G401.6 (cell line): ENCODE measurements around the gene CFAP57.

ENCODE experiments used
- FAIRE-seq: peaks from 2 replicates; lab custom pipeline; 2012; peaks lifted over from hg19 to GRCh38; lab: Jason Lieb, UNC

CFAP57 gene

DNA sequence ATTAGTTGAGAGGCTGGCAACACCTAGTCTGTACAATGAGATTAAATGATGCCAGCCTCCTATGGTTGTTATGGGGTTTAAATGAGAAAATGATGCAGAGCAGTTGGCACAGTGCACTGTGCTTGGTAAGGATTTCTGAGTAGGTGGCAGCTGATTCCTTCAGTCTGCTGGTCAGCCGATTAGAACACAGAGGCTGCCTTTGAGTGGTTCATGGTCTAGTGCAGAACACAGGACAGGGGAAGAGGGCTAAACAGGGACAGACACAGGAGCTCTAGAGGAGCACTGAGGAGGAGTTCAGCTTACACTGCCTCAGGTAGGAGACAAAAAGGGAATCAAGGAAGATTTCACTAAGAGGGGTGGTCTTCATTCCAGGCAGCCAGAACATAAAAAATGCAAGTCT is 130.1 kb downstream of the CFAP57 start:
- no peak for FAIRE-seq

DNA sequence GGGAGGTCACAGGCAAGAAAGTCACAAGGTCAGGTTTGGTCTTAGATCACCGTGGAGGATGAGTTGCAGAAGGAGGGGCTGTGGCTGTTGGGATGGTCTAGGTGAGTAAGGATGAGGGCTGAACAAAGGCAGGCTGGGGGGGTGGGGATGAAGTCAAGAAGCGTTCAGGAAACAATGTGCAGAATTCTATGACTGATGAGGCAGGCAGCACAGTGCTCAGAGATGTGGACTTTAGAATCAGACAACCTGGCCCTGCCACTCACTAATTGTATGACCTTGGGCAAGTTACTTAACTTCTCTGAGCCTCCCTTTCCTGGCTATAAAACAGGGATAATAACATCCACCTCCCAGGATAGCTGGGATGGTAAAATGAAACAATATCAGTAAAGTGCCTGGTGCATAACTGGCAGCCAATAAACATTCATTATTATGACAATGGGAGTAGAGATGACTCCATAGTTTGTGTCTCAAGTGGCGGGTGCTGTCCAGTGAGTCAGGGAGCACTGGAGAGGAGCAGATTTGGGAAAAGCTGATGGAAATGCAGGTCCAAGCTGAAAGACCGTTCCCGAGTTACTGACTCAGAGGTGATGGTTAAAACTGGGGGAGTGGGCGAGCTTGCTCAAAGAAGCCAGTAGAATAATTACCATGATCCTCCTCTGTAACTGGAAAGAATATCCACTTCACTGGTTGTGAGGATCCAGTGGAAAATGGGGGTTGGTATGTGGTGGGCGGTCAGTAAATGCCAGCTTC is 130.8 kb downstream of the CFAP57 start:
- no peak for FAIRE-seq

DNA sequence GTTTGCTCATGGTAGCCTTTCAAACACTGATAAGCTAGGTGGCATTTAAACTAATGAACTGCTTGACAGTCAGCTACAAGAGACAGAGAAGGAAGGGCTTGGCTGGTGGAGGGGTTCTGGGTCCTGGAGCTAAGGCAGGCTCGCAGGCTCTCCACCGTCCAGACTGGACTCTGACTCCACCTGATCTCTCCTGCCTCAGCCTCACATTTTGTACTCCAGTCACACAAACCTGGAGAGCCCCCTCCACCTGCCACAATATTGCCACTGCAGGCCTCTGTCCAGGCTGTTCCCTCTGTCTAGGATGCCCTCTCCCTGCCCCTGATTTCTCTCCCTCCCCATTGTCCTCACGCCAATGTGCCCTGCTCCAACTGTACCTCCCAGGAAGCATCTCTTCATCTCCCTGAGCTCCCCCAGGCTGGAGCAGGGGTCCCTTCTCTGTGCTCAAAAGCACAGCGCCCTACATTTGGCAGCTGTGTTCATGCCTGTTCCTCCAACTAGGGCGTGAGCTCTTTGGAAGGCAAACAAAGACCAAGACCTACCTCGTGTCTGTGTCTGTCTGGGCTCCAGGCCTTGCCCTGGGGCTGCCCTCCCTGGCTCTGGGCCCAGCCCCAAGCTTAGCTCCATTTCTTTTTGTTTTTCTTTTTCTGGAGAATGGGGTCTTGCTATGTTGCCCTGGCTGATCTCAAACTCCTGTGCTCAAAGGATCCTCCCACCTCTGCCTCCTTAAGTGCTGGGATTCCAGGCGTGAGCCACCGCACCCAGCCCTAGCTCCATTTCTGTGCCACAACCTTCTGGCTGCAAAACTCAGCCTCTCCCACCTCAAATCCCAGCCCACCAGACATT is 131.6 kb downstream of the CFAP57 start:
- FAIRE-seq = no peak
